ENCODE results near the gene AGPS.

Gene AGPS

DNA sequence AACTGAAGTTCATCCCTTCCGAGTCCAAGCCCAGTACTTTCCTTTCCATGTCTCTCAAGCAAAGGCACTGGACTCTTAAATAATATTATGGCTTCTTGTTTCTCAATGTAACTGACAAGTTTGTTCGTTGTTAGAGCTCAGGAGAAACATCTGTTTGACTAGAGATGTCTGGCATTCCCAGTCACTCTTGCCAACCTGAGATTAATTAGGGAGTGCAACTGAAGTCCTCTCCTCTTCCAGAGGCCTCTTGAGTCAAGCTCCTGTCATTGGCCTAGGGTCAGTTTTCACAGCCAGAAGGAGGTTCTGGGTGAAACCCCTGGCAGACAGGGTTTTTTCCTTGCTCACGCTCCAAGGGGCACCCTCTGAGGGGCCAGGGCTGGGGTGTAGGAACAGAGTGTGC lies 196.1 kb downstream of the AGPS start:
- H3K4me1 ChIP-seq (ENCODE audit: control insufficient read depth in 1 of 2, insufficient read depth in 2 of 2, low read length in 2 of 2): peaks cover 6 to 8% of the 10 kb centered on the region in 2 donors

DNA sequence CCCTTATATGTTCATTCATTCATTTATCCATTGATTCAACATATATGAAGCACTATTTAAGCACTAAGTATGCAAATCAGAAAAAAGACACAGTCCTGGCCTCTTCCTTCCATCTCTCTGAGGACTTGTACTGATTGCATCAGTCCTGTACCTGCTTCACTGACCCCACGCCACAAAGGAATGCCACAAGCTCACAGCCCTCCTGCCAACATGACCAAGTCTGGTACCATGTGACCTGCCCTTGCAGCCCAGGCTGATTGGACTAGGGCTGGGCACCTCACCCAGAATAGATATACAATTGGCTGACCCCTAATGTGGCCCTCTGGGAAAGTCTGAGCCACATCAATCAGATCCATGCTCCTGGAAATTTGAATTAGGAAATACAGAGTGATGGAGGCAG lies 196.6 kb downstream of the AGPS start:
- peaks cover 6 to 8% of the 10 kb centered on the region in 2 donors for H3K4me1 ChIP-seq (ENCODE audit: control insufficient read depth in 1 of 2, insufficient read depth in 2 of 2, low read length in 2 of 2)
- no peak overlapping the region for H3K27ac ChIP-seq (ENCODE audit: low read depth, low read length)
- no peak overlapping the region for H3K4me3 ChIP-seq (ENCODE audit: low read depth in 1 of 2, low read length in 2 of 2)
- H3K27me3 ChIP-seq (ENCODE audit: control insufficient read depth in 1 of 2, insufficient read depth in 2 of 2, low read length in 2 of 2): no peaks in the 10 kb centered on the region
- H3K9ac ChIP-seq (ENCODE audit: low read depth in 1 of 2, low read length in 2 of 2): no peak overlapping the region
- no peaks in the 10 kb centered on the region for H3K36me3 ChIP-seq (ENCODE audit: control insufficient read depth in 1 of 2, insufficient read depth in 2 of 2, low read length in 2 of 2)
- no peaks in the 10 kb centered on the region for H3K9me3 ChIP-seq (ENCODE audit: control insufficient read depth in 1 of 2, low read length in 2 of 2)

More for the DNA sequence above, 196.1 kb downstream of the AGPS start:
- H3K4me3 ChIP-seq (ENCODE audit: low read depth in 1 of 2, low read length in 2 of 2): no peak overlapping the region
- no peaks in the 10 kb centered on the region for H3K36me3 ChIP-seq (ENCODE audit: control insufficient read depth in 1 of 2, insufficient read depth in 2 of 2, low read length in 2 of 2)
- H3K9ac ChIP-seq (ENCODE audit: low read depth in 1 of 2, low read length in 2 of 2): no peak overlapping the region
- H3K27me3 ChIP-seq (ENCODE audit: control insufficient read depth in 1 of 2, insufficient read depth in 2 of 2, low read length in 2 of 2): no peaks in the 10 kb centered on the region
- no peaks in the 10 kb centered on the region for H3K9me3 ChIP-seq (ENCODE audit: control insufficient read depth in 1 of 2, low read length in 2 of 2)
- H3K27ac ChIP-seq (ENCODE audit: low read depth, low read length): no peak overlapping the region

DNA sequence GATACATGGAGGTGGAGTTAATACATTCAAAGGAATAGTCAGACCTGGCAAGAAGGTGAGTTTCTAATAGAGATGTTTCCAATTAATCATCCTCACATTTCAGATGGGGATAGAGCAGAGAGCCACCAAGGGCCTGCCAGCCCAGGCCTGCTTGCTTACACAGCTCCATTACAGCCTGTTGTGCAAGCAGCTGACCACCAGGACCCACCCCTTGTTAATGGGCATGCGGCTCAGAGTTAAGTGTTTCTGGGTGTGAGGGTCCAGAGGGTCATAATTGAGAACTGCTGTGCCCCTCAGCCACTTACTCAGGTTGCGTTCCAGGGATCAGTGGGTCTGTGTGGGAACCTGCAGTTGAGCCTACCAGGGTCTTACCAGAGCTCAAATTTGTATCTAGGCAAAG lies 199.8 kb downstream of the AGPS start:
- Histone ChIP-seq H3K27ac (ENCODE audit: low read depth, low read length) (no peak overlapping the region), H3K4me1 (ENCODE audit: control insufficient read depth in 1 of 2, insufficient read depth in 2 of 2, low read length in 2 of 2) (no peaks in the 10 kb centered on the region), H3K36me3 (ENCODE audit: control insufficient read depth in 1 of 2, insufficient read depth in 2 of 2, low read length in 2 of 2) (no peaks in the 10 kb centered on the region), H3K27me3 (ENCODE audit: control insufficient read depth in 1 of 2, insufficient read depth in 2 of 2, low read length in 2 of 2) (no peaks in the 10 kb centered on the region), H3K4me3 (ENCODE audit: low read depth in 1 of 2, low read length in 2 of 2) (no peak overlapping the region), H3K9me3 (ENCODE audit: control insufficient read depth in 1 of 2, low read length in 2 of 2) (no peaks in the 10 kb centered on the region), H3K9ac (ENCODE audit: low read depth in 1 of 2, low read length in 2 of 2) (no peak overlapping the region)

DNA sequence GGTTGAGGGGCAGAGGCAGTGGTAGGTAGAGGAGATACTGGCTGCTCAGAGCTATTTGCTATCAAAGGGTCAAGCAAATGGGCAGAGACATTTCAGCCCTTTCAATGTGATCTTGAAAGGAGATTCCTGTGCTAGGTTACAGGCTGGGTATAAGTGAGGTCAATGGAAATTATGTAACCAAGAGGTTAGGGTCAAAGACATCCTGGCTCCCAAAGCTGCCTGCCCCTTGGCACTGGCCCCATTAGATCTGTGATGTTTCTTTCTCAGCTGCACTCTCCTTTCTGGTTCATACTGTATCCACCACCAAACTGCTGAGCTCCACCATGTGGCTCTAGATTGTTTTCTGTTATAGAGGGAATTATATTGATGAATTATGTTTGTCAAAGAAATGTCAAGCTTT lies 200.4 kb downstream of the AGPS start:
- Histone ChIP-seq H3K36me3 (ENCODE audit: control insufficient read depth in 1 of 2, insufficient read depth in 2 of 2, low read length in 2 of 2) (no peaks in the 10 kb centered on the region), H3K9ac (ENCODE audit: low read depth in 1 of 2, low read length in 2 of 2) (no peak overlapping the region), H3K27ac (ENCODE audit: low read depth, low read length) (no peak overlapping the region), H3K4me1 (ENCODE audit: control insufficient read depth in 1 of 2, insufficient read depth in 2 of 2, low read length in 2 of 2) (peaks cover 0 to 3% of the 10 kb centered on the region in 2 donors), H3K27me3 (ENCODE audit: control insufficient read depth in 1 of 2, insufficient read depth in 2 of 2, low read length in 2 of 2) (no peaks in the 10 kb centered on the region), H3K9me3 (ENCODE audit: control insufficient read depth in 1 of 2, low read length in 2 of 2) (no peaks in the 10 kb centered on the region), H3K4me3 (ENCODE audit: low read depth in 1 of 2, low read length in 2 of 2) (no peak overlapping the region)

DNA sequence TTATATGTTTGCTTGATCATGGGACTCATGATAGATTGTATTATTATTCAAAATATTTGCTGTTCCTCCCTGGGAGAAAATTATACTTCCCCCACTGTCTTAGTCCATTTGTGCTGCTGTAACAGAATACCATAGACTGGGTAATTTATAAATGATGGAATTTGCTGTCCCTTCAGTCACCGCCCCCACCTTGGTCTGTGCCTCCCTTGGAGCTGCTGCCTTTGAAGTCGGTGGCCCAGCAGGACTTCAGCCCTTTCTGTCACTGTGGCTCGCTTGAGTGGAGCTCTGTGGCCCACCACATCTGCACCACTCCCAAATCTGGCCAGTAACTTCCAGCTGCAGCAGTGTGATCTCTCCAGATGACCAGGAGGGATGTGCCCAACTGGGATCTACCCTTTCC lies 200.8 kb downstream of the AGPS start:
- Histone ChIP-seq H3K9ac (ENCODE audit: low read depth in 1 of 2, low read length in 2 of 2) (no peak overlapping the region), H3K36me3 (ENCODE audit: control insufficient read depth in 1 of 2, insufficient read depth in 2 of 2, low read length in 2 of 2) (no peaks in the 10 kb centered on the region), H3K4me3 (ENCODE audit: low read depth in 1 of 2, low read length in 2 of 2) (no peak overlapping the region), H3K27ac (ENCODE audit: low read depth, low read length) (no peak overlapping the region), H3K9me3 (ENCODE audit: control insufficient read depth in 1 of 2, low read length in 2 of 2) (no peaks in the 10 kb centered on the region), H3K27me3 (ENCODE audit: control insufficient read depth in 1 of 2, insufficient read depth in 2 of 2, low read length in 2 of 2) (no peaks in the 10 kb centered on the region), H3K4me1 (ENCODE audit: control insufficient read depth in 1 of 2, insufficient read depth in 2 of 2, low read length in 2 of 2) (peaks cover 0 to 5% of the 10 kb centered on the region in 2 donors)
